Epithelial cell of esophagus (primary cell): Measurements from ENCODE around the gene SCAF1.

Experiments
- DNase-seq: peaks from one replicate; pipeline ENCODE4 v3.0.0; 2010; ENCODE audit warnings: low read depth
- H3K4me3 ChIP-seq: 2 replicates; pipeline ENCODE4 v1.5.1; 2011; ENCODE audit warnings: mild to moderate bottlenecking, low read length, control low read depth
- CTCF ChIP-seq: IDR thresholded peaks from 2 replicates; pipeline ENCODE4 v1.5.1; 2011; ENCODE audit warnings: low read depth, mild to moderate bottlenecking, low read length, control low read depth, inconsistent platforms; ENCODE audit not compliant: insufficient read depth; ENCODE audit errors: missing control alignments

Gene SCAF1

DNA sequence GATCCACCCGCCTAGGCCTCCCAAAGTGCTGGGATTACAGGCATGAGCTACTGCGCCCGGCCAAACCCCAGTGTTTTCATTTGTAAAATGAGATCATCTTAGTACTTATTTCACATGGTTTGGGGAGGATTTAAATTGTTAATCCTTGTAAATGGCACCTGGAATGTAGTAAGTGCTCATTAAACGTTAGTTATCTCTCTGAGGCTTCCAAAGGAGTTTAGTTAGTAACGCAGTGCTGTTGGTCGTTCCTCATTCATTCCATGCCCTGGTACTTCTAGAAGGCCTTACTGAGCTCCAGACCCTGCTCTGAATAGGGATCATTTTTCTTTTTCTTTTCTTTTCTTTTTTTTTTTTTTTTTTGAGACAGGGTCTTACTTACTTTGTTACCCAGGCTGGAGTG, 54.1 kb downstream of the SCAF1 start:
- TF ChIP-seq CTCF = no peak
- H3K4me3 ChIP-seq = no peak overlapping the region
- DNase-seq = no peak

- DNase-seq = no peak
- TF ChIP-seq CTCF = no peak
- no peak overlapping the region for H3K4me3 ChIP-seq
Measured at GRCh38 chr19:49696865-49697264, 54.9 kb downstream of the SCAF1 start.

GRCh38 chr19:49699364-49699763, 57.4 kb downstream of the SCAF1 start:
- no peak for DNase-seq
- TF ChIP-seq CTCF = no peak
- no peak overlapping the region for H3K4me3 ChIP-seq

DNA sequence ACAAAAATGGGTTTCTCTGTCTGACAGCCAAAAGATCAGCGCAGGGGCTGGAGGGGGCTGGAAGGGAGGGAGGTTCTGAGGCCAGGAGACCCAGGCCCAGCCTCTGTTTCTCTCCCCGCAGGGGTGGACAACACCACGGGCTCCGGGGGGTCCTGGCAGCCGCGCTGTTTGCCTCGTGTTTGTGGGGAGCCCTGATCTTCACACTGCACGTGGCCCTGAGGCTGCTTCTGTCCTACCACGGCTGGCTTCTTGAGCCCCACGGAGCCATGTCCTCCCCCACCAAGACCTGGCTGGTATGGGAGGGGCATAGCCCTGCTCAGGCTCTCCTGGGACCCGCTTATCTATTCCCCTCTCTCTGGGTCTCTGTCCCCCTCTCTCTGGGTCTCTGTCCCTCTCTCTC, 58.6 kb downstream of the SCAF1 start:
- DNase-seq = no peak
- no peak for TF ChIP-seq CTCF
- H3K4me3 ChIP-seq = no peak overlapping the region

- DNase-seq = no peak
- no peak for TF ChIP-seq CTCF
- H3K4me3 ChIP-seq = no peak overlapping the region
Measured at GRCh38 chr19:49701271-49701786, 59.3 kb downstream of the SCAF1 start.

- H3K4me3 ChIP-seq = no peak overlapping the region
- no peak for DNase-seq
- TF ChIP-seq CTCF = no peak
Measured at GRCh38 chr19:49704888-49705642, 63.1 kb downstream of the SCAF1 start.

DNA sequence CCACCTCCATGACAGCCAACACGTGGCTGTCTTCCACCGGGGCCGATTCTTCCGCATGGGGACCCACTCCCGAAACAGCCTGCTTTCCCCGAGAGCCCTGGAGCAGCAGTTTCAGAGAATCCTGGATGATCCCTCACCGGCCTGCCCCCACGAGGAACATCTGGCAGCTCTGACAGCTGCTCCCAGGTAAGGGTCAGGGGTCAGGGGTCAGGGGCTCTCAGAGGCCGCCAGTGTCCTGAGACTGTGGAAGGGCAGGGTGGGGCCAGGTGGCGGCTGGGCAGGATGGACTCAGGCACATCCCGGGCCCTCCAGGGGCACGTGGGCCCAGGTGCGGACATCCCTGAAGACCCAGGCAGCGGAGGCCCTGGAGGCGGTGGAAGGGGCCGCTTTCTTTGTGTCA, 63.9 kb downstream of the SCAF1 start:
- H3K4me3 ChIP-seq = no peak overlapping the region
- no peak for TF ChIP-seq CTCF
- DNase-seq = no peak
